ENCODE measurements around the gene PFN4.
"Not testable (repeated sequence)": the region's sequence is repeated elsewhere in the genome, so short reads cannot be mapped to it uniquely, and the experiment has no call there.

The PFN4 gene

GRCh38 chr2:24110660-24111303, 12.4 kb downstream of the PFN4 start:
- DNase-seq = no peak

GRCh38 chr2:24109431-24109830, 13.7 kb downstream of the PFN4 start:
- not testable (repeated sequence) for DNase-seq

GRCh38 chr2:24107336-24107735, 15.8 kb downstream of the PFN4 start:
- no peak for DNase-seq

GRCh38 chr2:24106786-24107185, 16.3 kb downstream of the PFN4 start:
- no peak for DNase-seq

GRCh38 chr2:24105816-24106215, 17.3 kb downstream of the PFN4 start:
- DNase-seq = no peak

GRCh38 chr2:24104906-24105305, 18.2 kb downstream of the PFN4 start:
- no peak for DNase-seq

- DNase-seq = no peak
Observed at GRCh38 chr2:24104110-24104650, 19.0 kb downstream of the PFN4 start.

- no peak for DNase-seq
Observed at GRCh38 chr2:24102677-24103076, 20.5 kb downstream of the PFN4 start.

GRCh38 chr2:24101992-24102391, 21.1 kb downstream of the PFN4 start:
- no peak for DNase-seq

GRCh38 chr2:24100732-24101131, 22.4 kb downstream of the PFN4 start:
- not testable (repeated sequence) for DNase-seq

- not testable (repeated sequence) for DNase-seq
Observed at GRCh38 chr2:24095171-24095677, 27.9 kb downstream of the PFN4 start.

GRCh38 chr2:24093270-24093669, 29.9 kb downstream of the PFN4 start:
- not testable (repeated sequence) for DNase-seq

- DNase-seq = no peak
Observed at GRCh38 chr2:24088821-24089359, 34.2 kb downstream of the PFN4 start.

- DNase-seq = no peak
Observed at GRCh38 chr2:24087032-24087431, 36.1 kb downstream of the PFN4 start.

GRCh38 chr2:24086241-24086640, 36.9 kb downstream of the PFN4 start:
- DNase-seq = no peak

GRCh38 chr2:24085200-24085489, 38.0 kb downstream of the PFN4 start:
- DNase-seq = no peak

GRCh38 chr2:24084386-24085199, 38.5 kb downstream of the PFN4 start, which contains the start of gene TP53I3:
Gene TP53I3, minus strand, starts transcription at chr2:24084834. Its CDS starts 508 bp downstream, at chr2:24084326.
- DNase-seq = peak; percentile 84

- DNase-seq = no peak
Observed at GRCh38 chr2:24083567-24084385, 39.4 kb downstream of the PFN4 start.

- no peak for DNase-seq
Observed at GRCh38 chr2:24082787-24083566, 40.2 kb downstream of the PFN4 start.

GRCh38 chr2:24080701-24081100, 42.4 kb downstream of the PFN4 start:
- DNase-seq = no peak

GRCh38 chr2:24077879-24078278, 45.3 kb downstream of the PFN4 start:
- DNase-seq = no peak

GRCh38 chr2:24077535-24077877, 45.6 kb downstream of the PFN4 start:
- no peak for DNase-seq
